Amniotic epithelial cell (primary cell): Measurements from ENCODE around the gene TCF7L1.

ENCODE experiments used
- DNase-seq: peaks from one replicate; pipeline ENCODE4 v3.0.0-alpha.2; 2010; ENCODE audit warnings: low read depth

Gene TCF7L1

DNA sequence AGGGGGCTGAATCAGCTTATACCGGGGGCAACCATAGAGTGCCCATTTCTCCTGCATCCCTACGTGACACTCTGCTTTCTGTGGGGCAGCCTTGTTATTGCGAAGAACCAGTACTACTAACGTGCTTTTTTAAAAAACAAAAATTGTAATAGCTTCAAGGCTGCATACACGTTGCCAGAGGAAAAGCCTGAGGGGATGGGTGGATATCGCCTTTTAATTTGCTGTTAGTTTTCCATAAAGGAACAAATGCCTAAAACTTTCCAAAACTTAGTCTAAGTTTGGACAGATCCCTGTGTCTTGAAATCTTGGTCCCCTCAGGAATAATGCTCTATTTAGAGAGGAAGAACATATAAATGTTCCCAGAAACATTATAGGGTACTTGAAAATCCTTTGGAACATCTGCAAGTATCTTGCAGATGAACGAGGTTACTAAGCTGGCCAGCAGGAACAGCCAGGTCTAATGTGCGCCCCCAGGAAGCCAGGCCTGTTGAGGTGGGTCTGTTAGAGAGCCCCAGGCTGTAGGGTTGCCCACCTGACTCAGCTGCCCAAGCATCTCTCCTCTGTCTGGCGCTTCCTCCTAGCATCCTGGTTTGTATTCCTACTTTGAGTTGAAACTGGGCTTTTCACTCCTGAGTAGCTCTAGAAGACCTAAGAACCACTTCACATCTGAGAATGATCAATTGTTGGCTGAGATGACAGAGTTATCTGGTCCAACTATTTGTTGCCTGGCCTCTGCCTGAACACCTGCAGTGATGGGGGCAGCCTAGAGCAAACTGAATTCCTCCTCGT lies 97.7 kb downstream of the TCF7L1 start:
- DNase-seq, result no peak

GRCh38 chr2:85231468-85231805 lies 98.2 kb downstream of the TCF7L1 start:
- no peak for DNase-seq

GRCh38 chr2:85231952-85232351 lies 98.8 kb downstream of the TCF7L1 start:
- no peak for DNase-seq

DNA sequence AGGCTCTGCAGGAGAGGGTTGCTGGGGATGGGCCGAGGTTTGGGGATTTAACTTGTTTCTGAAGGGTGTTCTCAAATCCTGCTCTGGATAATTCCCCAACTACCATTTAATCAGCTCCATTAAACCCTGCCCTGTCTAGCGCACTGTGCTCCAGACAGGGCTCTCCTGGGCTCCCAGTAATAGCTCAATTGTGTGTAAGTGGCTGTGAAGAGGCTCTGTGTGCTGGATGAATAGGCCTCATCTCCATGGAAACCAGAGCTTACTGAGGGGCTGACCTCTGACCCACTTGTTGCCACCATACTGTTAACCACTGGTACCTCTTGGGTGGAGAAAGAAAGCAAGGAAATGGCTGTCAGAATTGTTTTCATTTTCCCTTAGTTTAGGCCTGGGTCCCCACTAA lies 101.7 kb downstream of the TCF7L1 start:
- no peak for DNase-seq

DNA sequence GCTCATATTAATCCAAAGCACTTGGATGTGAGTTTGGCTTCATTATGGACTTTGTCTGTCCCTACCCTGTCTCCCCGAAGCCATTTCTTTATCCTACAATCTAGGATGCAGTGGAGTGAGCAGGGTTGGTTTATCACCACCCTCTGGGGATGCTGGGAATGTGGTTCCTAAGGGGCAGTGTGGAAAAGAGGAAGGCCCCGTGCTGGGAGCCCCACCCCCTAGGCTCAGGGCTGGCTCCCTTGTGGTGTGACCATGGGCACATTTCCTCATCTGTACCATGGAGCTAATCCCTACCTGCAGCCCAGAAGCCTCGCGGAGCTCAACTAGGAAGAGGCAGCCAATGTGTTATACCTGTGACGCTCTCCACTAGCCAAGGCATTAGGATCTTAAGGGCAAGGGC lies 102.1 kb downstream of the TCF7L1 start:
- no peak for DNase-seq

DNA sequence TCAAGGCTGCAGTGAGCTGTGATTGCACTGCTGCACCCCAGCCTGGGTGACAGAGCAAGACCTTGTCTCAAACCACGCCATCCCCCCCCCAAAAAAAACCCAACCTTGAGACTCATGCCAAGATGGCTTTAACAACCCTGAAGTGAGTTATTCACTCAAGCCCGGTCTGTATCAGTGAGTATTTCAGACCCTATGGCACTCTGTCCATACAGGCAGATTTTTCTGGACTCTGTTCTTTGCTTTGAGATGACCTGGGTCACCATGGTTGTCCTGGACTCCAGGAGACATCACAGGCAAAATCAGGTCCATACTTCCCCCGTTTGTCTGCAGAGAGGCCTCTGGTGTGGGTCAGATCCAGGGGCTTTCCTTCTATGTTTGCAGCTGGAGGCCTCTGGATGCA lies 102.9 kb downstream of the TCF7L1 start:
- no peak for DNase-seq

DNA sequence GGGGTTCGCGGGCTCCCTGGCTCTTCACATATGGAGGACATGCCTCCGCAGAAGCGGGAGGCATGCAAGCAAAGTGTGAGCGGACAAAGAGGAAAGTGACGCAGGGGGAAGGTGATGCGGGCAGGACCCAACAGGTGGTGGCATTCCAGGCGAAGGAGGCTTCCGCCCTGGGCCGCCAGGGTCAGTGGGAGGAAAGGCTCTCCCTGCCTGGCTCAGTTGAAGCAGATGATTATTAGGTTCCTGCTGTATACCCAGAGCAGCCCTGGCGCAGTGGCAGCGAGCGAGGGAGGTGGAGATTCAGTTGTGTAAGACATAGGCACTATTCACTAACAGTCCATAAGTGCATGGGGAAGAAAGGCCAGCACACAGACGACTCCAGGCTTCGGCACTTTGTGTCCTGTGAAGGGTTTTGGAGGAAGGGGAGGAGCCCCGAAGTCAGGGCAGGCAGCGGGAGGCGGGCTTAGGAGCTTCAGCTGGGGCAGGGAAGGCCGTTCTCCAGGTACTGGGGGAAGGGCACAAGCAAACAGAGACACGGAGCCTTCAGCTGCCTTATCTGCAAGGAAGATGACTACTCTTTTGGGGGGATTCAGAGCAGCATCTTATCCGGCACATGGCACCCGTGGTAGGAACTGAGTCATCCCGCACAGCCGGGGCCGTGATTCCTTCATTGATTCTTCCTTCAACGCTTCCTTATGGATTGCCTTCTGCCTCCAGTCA lies 104.8 kb downstream of the TCF7L1 start:
- no peak for DNase-seq

DNA sequence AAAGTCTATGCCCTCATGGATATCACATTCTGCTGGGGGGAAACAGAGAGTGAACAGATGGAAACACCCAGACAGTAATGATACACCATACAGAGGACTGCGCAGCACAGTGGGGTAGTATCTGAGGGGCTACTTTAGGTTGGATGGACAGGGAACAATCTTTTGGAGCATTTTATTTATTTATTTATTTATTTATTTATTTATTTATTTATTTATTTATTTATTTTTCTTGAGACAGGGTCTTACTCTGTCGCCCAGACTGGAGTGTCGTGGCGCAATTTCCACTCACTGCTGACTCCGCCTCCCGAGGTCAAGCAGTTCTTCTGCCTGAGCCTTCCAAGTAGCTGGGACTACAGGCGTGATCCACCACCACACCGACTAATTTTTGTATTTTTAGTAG lies 105.4 kb downstream of the TCF7L1 start:
- DNase-seq, result no peak

DNA sequence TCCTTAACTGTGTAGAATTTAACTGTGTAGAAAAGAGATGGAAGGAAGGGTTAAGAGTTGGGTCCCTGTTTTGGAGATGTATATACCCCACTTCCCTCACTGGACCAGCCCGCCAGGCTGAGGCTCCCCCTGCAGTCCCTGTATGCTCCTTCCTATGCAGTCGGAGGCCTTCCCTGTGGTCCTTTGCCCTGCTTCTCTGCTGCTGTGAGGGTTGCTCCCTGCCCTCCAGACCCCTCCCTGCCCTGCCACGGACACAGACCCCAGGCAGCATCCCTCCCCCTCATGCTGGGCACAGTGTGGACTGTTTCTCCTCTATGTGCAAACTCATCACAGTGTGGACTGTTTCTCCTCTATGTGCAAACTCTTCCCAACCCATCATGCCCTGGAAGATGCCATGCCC lies 105.9 kb downstream of the TCF7L1 start:
- no peak for DNase-seq

DNA sequence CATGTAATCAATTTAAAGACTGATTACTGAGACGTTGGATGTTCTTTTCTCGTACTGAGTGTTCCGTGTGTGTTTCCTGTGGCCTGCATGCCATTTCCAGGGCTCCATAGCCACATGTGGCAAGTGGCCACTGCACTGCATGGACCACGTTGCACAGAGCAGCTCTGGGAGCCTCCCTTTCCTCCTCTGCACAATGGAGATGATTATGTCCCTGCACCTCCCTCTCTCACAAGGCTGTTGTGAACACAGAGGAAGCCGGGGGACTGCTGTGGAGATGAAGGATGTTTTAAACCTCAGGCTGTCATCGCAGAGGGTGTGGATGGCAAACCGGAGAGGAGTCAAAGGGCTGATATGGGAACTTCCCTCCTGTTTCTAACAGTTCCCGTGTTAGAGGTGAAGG lies 106.9 kb downstream of the TCF7L1 start:
- DNase-seq, result no peak

GRCh38 chr2:85242321-85242720 lies 109.1 kb downstream of the TCF7L1 start:
- DNase-seq, result no peak

DNA sequence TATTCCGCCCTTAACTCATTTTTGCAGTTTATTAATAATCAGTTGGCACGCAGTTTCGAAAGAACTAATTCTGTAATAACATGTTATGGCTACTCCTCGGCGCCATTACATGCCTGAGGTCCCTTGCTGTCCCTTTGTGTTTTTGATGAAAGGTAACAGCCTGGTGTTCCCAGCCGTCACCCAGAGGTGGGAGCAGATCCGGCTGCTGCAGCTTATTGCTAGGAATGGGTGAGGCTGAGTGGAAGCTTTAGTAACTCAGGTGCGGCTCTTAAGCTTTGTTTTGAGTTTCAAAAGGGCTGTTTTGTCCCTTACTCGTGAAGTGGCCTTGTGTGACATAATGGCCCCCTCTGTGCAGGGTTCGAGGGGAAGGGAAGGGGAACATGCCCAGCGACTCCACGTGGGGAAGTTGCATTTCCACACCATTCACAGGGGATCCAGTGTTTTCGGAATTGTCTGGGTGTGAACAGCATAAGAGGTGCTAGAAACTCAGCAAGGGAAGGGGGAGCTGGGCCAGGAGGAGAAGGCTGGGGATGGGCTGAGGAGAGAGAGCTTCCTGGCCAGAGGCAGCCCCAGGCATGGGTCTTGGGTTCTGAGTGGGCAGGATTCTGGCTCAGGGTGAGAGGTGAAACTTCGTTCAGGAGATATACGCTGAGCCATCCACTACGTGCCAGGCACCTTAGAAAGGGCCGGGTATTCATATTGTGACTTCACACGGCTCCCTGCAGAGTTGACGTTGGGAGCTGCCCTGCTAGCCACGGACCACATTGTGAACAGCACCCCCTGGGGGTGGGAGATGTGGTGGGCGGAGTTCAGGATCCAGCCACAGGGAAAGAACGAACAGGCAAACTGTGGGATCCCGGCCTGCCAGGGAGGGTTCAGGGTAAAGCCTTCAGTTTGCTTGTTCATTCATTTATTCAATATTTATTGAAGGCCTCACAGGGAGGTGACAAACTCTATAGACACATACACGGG lies 110.2 kb downstream of the TCF7L1 start:
- DNase-seq, result peak; percentile 31

DNA sequence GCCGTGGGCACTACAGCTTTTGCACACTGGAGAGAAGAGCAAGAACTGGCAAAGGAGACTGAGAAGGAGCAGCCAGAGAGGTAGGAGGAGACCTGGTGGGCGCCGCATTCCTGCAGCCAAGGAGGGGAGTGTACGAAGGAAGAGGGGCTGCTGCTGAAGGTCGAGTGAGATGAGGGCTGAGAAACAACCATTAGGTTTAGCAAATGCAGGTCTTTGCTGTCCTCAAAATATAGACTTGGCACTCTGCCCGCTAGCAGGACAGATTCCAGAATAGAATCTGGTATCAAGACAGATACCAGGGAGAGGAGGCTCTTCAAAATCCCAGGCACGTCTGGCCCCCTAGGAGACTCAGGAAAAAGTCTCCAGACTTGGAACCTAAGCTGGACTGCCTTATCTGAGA lies 111.6 kb downstream of the TCF7L1 start:
- DNase-seq, result no peak

DNA sequence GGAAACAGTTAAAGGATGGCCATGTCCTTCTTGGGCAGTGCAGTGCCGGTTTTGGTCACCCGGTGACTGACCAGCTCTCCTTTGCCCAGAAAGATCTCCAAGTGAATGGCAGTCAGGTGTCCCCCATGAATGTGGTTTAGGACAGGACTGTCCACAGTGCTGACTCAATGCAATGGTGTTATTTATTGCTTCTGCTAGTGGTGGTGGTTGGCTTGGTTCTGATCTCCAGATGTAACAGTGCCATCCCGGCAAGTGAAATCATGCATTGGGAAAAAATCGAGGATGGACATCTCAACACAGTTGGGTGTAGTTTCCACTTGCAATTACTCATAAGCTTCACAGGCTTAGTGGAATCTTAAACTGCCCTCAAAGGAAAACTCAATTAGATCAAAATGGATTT lies 112.7 kb downstream of the TCF7L1 start:
- DNase-seq, result no peak

- DNase-seq, result no peak
These were observed 113.2 kb downstream of the TCF7L1 start for GRCh38 chr2:85246348-85246747.

GRCh38 chr2:85247610-85248009 lies 114.4 kb downstream of the TCF7L1 start:
- DNase-seq, result no peak

DNA sequence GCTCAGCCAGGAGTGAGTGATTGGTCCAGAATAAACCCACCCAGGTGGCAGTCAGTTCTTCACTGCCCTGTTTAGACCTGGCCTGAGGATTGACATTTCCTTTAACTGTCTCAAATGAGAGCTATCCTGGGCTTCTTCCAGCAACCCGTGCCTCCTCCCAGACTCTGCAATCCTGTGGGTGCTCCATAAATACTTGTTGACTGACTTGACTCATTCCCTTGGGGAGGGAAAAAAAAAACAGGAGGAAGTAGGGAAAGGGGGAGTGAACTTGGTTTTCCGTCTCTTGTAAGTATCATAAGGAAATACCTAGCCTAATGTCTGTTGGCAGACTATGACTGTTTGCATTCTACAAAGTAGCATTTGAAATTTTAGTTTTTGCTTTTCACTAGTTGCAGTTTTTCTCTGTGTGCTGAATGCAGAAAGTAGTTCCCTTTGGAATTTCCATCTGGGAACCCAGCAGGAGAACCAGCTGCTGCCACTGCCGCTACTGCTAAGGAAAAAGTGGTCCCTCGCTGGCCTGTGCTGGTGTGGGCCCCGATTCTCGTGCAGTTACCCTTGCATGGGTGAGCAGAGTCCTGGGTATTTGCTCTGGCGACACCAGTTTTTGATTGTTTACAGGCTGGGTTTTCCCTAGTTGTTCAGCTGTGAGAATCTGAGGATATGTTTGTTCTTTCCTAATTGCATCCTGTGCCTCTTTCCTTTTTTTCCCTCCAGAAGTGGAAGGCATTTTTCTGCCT lies 115.7 kb downstream of the TCF7L1 start:
- DNase-seq, result peak; percentile 95

GRCh38 chr2:85250045-85250444 lies 116.9 kb downstream of the TCF7L1 start:
- DNase-seq, result no peak

DNA sequence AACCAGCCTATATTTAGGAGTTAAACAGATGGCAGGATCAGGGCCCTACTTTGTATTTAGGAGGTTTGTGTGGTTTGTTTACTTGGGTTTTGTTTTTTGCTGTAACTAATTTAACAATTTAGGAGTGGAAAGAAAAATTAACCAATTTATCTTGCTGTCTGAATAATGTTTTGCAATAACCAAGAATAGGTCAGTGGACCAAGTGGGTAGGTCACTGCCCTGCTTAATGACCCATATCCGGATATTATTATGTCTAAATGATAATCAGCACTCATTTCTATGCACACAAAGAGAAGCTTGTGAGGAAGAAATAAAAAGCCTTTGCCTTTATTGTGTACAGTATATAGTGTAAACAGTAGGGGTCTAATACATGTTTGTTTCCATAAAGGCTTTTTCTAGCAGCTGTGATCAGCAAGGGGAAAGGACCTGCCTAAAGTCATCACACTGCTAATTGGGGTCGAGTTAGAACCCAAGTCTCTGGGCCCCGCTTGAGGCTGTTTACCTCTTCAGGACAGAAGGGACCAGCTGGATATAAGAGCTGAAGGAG lies 118.0 kb downstream of the TCF7L1 start:
- no peak for DNase-seq

GRCh38 chr2:85253890-85254289 lies 120.7 kb downstream of the TCF7L1 start:
- no peak for DNase-seq

DNA sequence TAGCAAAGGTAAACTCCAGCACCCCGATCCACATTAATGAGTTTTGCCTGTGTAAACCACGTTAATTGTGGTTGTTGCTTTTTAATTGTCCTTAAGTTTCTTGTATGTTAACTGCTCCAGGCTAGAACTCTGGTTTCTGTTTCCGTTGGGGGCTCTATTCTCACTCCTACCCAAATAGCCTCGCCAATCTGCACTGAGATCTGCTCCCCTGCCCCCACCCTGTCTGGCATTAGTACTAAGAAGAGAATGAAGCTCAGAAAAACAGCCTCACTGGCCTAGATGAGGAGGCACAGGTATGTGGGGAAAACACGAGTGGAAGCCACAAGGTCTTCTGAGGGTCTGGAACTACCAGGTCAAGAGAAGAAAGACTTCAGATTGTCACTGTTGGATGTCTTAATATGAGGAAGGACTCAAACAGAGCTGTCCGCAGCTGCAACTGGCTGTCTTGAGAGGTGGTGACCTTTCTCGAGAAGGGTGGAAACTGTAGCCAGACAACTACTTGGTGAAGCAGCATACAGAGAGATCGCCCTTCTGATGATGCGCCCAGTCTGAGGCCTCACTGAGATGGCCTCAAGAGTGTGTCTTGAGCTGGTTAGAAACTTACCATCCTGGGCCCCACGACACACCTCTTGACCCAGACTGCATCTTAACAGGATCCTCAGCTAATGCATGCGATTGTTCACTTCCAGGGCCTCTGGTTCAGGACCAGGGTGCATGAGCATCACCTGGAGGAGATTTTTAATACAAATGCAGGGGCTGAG lies 121.5 kb downstream of the TCF7L1 start:
- no peak for DNase-seq
